Tibial nerve (tissue), 4 donors: Measurements from ENCODE around the gene DUS2. TPM values are rescaled to one million over a fixed set of nuclear protein-coding genes. Genes with fewer than 3 reads are reported as not detected.

Experiments used
- DNase-seq, 2 donors: peaks; one replicate each; pipeline ENCODE4 v3.0.0-alpha.2; 2019; ENCODE audit warnings: low spot score in 2 of 2
- H3K27ac ChIP-seq, 4 donors: fragments of 200-600 bp; sonication (generic) in 3 of 4; one replicate each; pipeline ENCODE4 v1.5.1; 2017 to 2019; ENCODE audit warnings: mild to moderate bottlenecking in 1 of 4
- H3K27me3 ChIP-seq, 2 donors: fragments of 200-600 bp; sonication (generic) in 1 of 2; one replicate each; pipeline versions ENCODE4 v1.5.1 to v1.6.0; 2017 to 2019
- H3K36me3 ChIP-seq, 3 donors: fragments of 200-600 bp; sonication (generic); one replicate each; pipeline ENCODE4 v1.5.1; 2018 to 2019
- H3K4me1 ChIP-seq, 4 donors: fragments of 200-600 bp; sonication (generic) in 3 of 4; one replicate each; pipeline ENCODE4 v1.5.1; 2017 to 2019
- H3K4me3 ChIP-seq, 4 donors: fragments of 200-600 bp; sonication (generic) in 3 of 4; one replicate each; pipeline ENCODE4 v1.5.1; 2017 to 2019; ENCODE audit warnings: mild to moderate bottlenecking in 1 of 4, moderate library complexity in 1 of 4
- H3K9me3 ChIP-seq, 4 donors: fragments of 200-600 bp; sonication (generic) in 3 of 4; one replicate each; pipeline ENCODE4 v1.5.1; 2017 to 2019
- CTCF ChIP-seq, 5 experiments: fragments of 200-600 bp in 3 of 5; fragments of 450-650 bp in 2 of 5; sonication (generic) in 3 of 5; IDR thresholded peaks; one replicate each; pipeline ENCODE4 v1.5.1; 2016 to 2019; ENCODE audit warnings: antibody characterized with exemption in 5 of 5, mild to moderate bottlenecking in 3 of 5, moderate library complexity in 2 of 5
- EP300 ChIP-seq, 2 donors: sonication (generic); formaldehyde crosslinking; IDR thresholded peaks; one replicate each; pipeline ENCODE4 v1.6.1; 2017; ENCODE audit warnings: antibody characterized with exemption in 2 of 2, mild to moderate bottlenecking in 1 of 2
- POLR2A ChIP-seq, 2 donors: fragments of 450-650 bp; IDR thresholded peaks; one replicate each; pipeline ENCODE4 v1.6.1; 2017; ENCODE audit warnings: antibody characterized with exemption in 2 of 2, mild to moderate bottlenecking in 2 of 2, moderate library complexity in 2 of 2
- WGBS, 2 donors: methylation state at CpG; one replicate each; pipeline ENCODE4 v1.1.5; 2018; 5-methylcytosine and 5-hydroxymethylcytosine counted together
- total RNA-seq, 4 donors: library from RNA; depleted of rRNA; stranded (reverse); fragments of >200 nt; gene quantifications; one replicate each; pipeline ENCODE4 v1.1.0, GENCODE V29; 2016

Gene DUS2
- total RNA-seq, 4 donors from 2014 or later: 4.7 to 31.2 (median 15.4) TPM

GRCh38 chr16:68059804-68060203, 36.7 kb downstream of the DUS2 start:
- peaks cover 0 to 61% (median 0%) of the 10 kb centered on the region in 3 donors for H3K36me3 ChIP-seq
- no peaks in the 10 kb centered on the region for H3K9me3 ChIP-seq
- TF ChIP-seq EP300 (IDR thresholded peaks at IDR 0.05) (no peak), POLR2A (IDR thresholded peaks at IDR 0.05) (no peak), CTCF (IDR thresholded peaks at IDR 0.05) (no peak)
- H3K27ac ChIP-seq: no peak overlapping the region
- peaks cover 0 to 15% (median 2%) of the 10 kb centered on the region in 4 donors for H3K4me1 ChIP-seq
- no peak overlapping the region for H3K4me3 ChIP-seq
- no peaks in the 10 kb centered on the region for H3K27me3 ChIP-seq
- no peak for DNase-seq

GRCh38 chr16:68061396-68061795, 38.3 kb downstream of the DUS2 start:
- Histone ChIP-seq H3K4me1 (peaks cover 0 to 31% (median 5%) of the 10 kb centered on the region in 4 donors), H3K4me3 (no peak overlapping the region), H3K9me3 (no peaks in the 10 kb centered on the region), H3K27me3 (no peaks in the 10 kb centered on the region), H3K27ac (peak overlapping the region in 1 of 4 donors; percentile 8), H3K36me3 (peaks cover 0 to 51% (median 0%) of the 10 kb centered on the region in 3 donors)
- 55 to 58% methylated on average over 3 of the region's 3 CpGs for WGBS, 2 donors
- DNase-seq: no peak
- TF ChIP-seq EP300 (IDR thresholded peaks at IDR 0.05): no peak
- no peak for TF ChIP-seq CTCF (IDR thresholded peaks at IDR 0.05)
- no peak for TF ChIP-seq POLR2A (IDR thresholded peaks at IDR 0.05)

GRCh38 chr16:68062910-68063393, 39.9 kb downstream of the DUS2 start:
- TF ChIP-seq POLR2A (IDR thresholded peaks at IDR 0.05) (no peak), CTCF (IDR thresholded peaks at IDR 0.05) (no peak), EP300 (IDR thresholded peaks at IDR 0.05) (no peak)
- peaks cover 0 to 41% (median 6%) of the 10 kb centered on the region in 4 donors for H3K4me1 ChIP-seq

GRCh38 chr16:68064791-68065365, 41.8 kb downstream of the DUS2 start:
- WGBS, 2 donors: 52 to 59% methylated on average over 2 of the region's 2 CpGs
- no peaks in the 10 kb centered on the region for H3K9me3 ChIP-seq
- peak overlapping the region in 3 of 4 donors; percentile 34 to 81 (median 80) for H3K27ac ChIP-seq

More at GRCh38 chr16:68062910-68063393, 39.9 kb downstream of the DUS2 start:
- H3K27ac ChIP-seq: peak overlapping the region in 1 of 4 donors; percentile 80
- WGBS, 2 donors: 93 to 99% methylated on average over 4 of the region's 4 CpGs
- H3K9me3 ChIP-seq: no peaks in the 10 kb centered on the region
- no peaks in the 10 kb centered on the region for H3K27me3 ChIP-seq
- peaks cover 0 to 48% (median 0%) of the 10 kb centered on the region in 3 donors for H3K36me3 ChIP-seq
- H3K4me3 ChIP-seq: no peak overlapping the region
- no peak for DNase-seq

More at GRCh38 chr16:68064791-68065365, 41.8 kb downstream of the DUS2 start:
- no peak overlapping the region for H3K4me3 ChIP-seq
- TF ChIP-seq EP300 (IDR thresholded peaks at IDR 0.05): peak in 1 of 2 donors; percentile 45
- TF ChIP-seq POLR2A (IDR thresholded peaks at IDR 0.05): no peak
- peak; percentile 68 to 79 (median 76) for TF ChIP-seq CTCF (IDR thresholded peaks at IDR 0.05)
- peaks cover 0 to 43% (median 0%) of the 10 kb centered on the region in 3 donors for H3K36me3 ChIP-seq
- no peaks in the 10 kb centered on the region for H3K27me3 ChIP-seq
- H3K4me1 ChIP-seq: peaks cover 0 to 52% (median 12%) of the 10 kb centered on the region in 4 donors
- DNase-seq: peak; percentile 40 to 64
